GM19240 (cell line): ENCODE measurements around the gene PEX12.
"Not testable (repeated sequence)": the region's sequence is repeated elsewhere in the genome, so short reads cannot be mapped to it uniquely, and the experiment has no call there.

Experiments
- DNase-seq: peaks from one replicate; pipeline ENCODE4 v3.0.0; 2011; ENCODE audit warnings: low spot score; ENCODE audit not compliant: insufficient read length

Gene PEX12

DNA sequence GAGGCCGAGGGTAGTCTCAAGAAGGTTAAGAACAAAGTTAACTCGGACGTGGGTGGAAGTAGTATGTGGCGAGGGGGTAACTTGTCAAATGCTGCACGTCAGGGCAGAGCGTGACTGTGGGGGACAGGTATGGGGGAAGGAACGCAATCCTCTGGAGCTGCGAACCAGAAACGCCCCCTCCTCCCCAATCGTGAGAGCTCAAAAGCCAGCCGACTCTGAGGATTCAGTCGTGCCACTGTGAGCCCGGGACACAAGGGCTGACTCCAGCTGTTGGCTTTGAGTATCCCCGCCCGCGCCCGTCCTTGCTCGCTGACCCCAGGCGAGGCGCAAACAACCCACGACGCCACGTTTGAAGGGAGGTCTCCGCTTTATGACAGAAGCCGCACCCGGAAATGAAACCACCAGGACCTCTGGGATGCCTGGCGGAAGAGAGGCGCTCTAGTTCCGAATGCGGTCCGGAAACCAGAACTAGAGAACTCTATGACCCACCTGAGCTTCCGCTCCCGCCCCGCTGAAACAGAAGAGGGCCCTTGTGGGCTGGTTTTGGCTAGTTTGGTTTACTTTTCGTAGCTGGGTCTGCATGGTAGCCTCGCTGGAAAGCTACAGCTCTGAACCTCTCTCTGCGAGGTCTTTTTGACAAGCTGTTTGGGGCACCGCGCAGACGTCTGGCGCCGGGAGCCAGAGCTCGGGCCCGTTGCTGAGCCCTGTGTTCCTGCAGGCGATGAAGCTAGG is at the start of gene PEX12:
PEX12 (minus strand) TSS at position 375 of the 732 bp plus-strand sequence. CDS start 550 bp downstream, outside the sequence.
- DNase-seq, result peak; percentile 58

DNA sequence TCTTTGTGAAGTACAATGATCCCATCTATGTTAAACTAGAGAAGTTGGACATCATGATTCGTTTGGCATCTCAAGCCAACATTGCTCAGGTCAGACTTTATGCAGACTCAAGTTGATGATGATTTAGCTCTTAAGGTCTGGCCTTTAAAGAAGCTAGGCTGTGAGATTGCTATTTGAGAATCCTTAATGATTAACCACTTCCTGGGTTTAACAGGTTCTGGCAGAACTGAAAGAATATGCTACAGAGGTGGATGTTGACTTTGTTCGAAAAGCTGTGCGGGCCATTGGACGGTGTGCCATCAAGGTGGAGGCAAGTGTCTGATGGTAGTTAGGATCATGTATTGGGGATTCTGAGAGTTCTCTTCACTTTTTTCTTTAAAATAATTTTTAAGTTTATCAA is 49.0 kb upstream of the PEX12 start:
- no peak for DNase-seq

- no peak for DNase-seq
These were observed 43.4 kb upstream of the PEX12 start for GRCh38 chr17:35621768-35622167.

- DNase-seq, result no peak
These were observed 40.3 kb upstream of the PEX12 start for GRCh38 chr17:35618628-35619027.

GRCh38 chr17:35617505-35617904 is 39.1 kb upstream of the PEX12 start:
- no peak for DNase-seq

GRCh38 chr17:35616536-35616935 is 38.2 kb upstream of the PEX12 start:
- no peak for DNase-seq

DNA sequence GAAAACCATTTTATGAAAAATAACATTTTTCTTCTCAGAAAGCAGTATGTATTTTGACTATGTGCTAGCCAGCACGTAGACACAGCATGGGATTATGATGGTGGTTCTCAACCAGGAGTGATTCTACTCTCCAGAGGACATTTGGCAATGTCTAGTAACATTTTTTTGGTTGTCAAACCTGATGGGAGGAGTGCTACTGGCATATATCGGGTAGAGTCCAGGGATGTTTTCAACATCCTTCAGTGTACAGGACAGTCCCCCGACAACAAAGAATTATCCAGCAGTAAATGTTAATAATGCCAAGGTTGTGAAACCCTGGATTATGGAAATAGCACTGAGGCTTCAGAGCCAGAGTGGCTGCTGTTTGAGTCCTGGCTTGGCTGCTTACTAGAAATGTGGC is 36.4 kb upstream of the PEX12 start:
- DNase-seq, result no peak

DNA sequence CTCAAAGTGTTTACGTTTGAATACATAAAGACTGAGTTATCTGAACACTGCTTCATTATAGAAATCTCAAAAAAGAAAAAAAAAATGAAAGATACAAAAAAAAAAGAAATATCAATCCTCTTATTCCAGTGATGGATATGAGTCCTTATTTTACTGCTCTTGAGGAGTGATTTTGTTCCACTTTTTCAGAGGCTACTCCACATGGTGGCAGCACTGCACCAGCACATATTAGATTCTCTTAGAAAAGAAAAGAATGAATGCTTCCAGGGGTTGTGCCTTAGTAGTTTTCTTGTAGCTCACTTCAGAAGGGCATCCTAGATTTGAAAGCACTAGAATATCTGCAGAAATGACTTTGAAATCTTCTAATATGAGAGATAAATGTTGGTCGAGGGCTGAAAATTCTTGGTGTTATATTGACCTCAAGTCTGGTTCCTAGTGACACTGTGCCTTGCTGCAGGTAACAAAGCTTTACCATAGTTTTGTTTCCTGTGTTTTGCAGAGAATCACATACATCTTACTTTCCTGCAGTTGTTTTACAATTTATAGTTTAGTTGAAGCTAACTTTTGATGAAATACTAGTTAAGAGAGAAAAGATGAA is 34.7 kb upstream of the PEX12 start:
- no peak for DNase-seq

DNA sequence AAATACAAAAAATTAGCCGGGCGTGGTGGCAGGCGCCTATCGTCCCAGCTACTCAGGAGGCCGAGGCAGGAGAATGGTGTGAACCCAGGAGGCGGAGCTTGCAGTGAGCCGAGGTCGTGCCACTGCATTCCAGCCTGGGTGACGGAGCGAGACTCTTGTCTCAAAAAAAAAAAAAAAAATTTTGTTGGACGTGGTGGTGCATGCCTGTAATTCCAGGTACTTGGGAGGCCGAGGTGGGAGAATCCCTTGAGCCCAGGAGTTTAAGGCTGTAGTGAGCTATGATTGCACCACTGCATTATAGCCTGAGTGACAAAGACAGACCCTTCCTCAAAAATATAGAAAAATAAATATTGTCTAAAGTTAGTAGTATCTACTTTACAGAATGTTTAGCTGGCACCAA is 32.4 kb upstream of the PEX12 start:
- not testable (repeated sequence) for DNase-seq

- DNase-seq, result no peak
These were observed 31.5 kb upstream of the PEX12 start for GRCh38 chr17:35609831-35610230.

DNA sequence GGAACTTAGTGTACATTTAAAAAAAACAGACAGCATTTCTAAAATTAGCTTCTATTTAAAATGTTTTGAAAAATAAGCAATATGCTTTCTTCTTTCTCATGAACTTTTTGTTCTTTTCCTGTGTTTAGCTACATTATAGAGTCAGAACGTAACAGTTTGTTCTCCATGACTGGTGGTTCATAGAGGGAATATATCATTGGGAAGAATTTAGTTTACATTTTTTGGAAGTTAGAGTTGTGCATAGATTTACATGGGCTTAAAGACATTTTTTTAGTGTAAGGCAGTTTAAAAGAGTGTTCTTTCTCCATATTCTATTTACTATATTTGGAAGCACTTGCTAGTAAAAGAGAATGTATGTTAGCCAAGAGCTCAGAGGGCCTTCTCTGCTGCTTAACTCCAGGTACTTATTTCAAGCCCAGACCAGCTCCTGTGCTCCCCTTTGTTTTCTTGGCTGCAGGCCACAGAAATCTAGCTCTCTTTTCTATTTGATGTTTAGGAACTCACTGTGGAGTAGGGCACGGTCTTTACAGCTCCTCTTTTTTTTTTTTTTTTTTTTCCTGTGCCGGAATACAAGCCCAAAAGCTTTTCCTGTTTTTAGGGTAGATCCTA is 29.0 kb upstream of the PEX12 start:
- no peak for DNase-seq

GRCh38 chr17:35605678-35606077 is 27.3 kb upstream of the PEX12 start:
- no peak for DNase-seq

GRCh38 chr17:35603674-35604073 is 25.3 kb upstream of the PEX12 start:
- no peak for DNase-seq

GRCh38 chr17:35597604-35598003 is 19.2 kb upstream of the PEX12 start:
- DNase-seq, result no peak

- no peak for DNase-seq
These were observed 18.3 kb upstream of the PEX12 start for GRCh38 chr17:35596530-35597233.

- no peak for DNase-seq
These were observed 17.7 kb upstream of the PEX12 start for GRCh38 chr17:35596072-35596471.

DNA sequence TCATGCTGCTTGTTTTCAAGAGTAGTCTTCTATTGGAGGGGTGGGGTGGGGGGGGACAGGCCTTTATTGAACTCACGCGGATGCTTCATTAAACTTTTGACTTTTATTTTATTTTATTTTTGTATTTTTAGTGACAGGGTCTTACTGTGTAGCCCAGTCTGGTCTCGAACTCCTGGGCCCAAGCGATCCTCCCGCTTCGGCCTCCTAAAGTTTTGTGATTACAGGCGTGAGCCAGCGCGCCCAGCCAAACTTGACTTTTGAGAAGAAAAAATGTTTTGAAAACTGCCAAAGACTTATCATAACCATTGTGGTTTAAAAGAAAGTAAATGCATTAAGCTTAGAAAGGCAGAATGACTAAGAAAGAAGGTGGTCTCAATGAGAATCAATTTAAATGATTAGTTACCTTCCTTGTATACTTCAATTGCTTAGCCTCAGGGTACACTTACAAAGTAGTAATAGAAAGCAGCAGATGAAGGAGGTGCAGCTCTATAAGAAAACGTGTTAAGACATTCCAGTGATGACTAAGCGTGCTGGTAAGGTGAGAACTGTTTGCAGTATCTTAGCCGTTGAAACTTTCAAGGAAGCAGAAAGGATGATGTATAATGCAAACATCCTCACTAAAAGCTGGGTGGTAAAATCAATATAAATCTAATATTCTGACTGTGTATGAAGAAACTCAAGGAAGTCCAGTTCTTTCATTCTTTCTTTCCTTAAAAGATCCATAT is 10.0 kb upstream of the PEX12 start:
- DNase-seq, result no peak

DNA sequence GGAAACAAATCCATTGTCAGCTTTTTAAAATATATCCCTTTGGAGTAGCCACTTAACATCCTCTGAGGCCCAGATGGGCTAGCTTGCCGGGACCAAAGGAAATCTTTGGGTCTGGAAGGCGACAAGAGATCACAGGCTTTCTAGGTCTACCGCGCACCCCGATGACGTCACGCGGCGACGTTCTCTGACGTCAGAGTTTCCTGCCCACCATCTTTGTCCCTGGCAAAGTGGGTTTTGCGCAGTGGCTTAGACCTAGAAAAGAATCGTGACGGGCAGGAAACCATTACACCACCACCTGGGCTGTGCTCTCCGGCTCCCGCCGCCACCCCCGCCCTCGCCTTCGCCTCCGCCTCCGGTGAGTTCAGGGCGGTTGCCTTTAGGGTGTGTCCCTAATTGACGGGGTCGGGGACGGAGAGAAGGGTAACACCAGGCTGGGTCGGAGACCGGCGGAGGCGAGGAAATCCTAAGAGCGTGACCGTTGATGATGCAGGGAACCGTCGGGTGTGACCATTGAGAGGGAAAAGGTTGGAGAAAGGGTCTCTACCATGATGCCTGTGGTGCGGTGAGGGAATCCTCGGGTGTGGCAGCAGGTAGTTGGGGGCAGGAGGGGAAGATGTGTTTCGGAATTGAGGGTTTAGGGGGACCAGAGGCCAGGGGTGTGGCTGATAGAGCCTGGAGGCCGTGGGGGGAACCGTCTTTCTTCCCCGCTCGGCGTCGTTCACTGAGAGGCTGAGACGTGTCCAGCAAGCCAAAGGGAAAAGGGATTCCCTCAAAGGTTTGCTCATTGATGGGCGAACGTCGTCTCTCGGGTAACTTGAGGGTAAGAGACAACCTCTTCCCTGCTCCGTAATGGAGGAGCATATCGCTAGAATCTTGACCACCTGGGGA is 8.9 kb upstream of the PEX12 start, which contains the start of gene AP2B1:
AP2B1 (plus strand) TSS at position 249 of the 888 bp plus-strand sequence. CDS start 6,709 bp downstream, outside the sequence.
- DNase-seq, result peak; percentile 71

DNA sequence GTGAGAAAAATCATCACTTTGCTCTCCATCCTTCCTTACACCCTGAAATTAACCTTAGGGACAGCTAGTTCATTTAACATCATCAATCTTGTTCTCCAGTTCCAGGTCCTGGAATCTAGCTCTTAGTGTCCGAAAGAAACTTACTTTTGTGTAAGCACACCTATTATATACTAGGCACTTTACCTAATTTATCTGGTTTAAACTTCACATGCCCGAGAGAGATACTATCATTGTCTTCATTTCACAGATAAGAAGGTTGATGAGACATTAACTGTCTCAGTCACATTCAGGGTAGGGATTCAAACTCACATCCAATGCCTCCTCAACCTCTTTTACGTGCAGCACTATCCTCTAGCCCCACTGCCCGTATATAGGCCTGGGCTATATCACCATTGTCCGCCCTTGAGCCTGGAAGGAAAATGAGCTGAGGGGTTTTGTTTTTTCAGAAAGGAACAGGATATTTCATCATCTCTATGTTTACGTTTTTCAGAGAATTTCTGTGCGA is 8.2 kb upstream of the PEX12 start:
- DNase-seq, result no peak

GRCh38 chr17:35584061-35584460 is 5.7 kb upstream of the PEX12 start:
- DNase-seq, result no peak
